NCI-H2171 treated with DMSO at 0.1 percent for 48 hours (cell line): ENCODE measurements around the gene NOTCH4.
A peak's percentile ranks its signal among the peaks of the same experiment; 100 is the strongest.
"Not testable (repeated sequence)": the region's sequence is repeated elsewhere in the genome, so short reads cannot be mapped to it uniquely, and the experiment has no call there.

Source experiments
- DNase-seq: peaks from one replicate; lab custom pipeline; 2025; lab: John Stamatoyannopoulos, UW

Gene NOTCH4

GRCh38 chr6:32218167-32218566, 5.7 kb downstream of the NOTCH4 start:
- DNase-seq = no peak

GRCh38 chr6:32216998-32217397, 6.9 kb downstream of the NOTCH4 start:
- DNase-seq = no peak

- no peak for DNase-seq
These were observed 7.6 kb downstream of the NOTCH4 start for GRCh38 chr6:32216285-32216684.

- no peak for DNase-seq
These were observed 8.2 kb downstream of the NOTCH4 start for GRCh38 chr6:32215617-32216016.

- no peak for DNase-seq
These were observed 9.7 kb downstream of the NOTCH4 start for GRCh38 chr6:32214126-32214525.

- DNase-seq = no peak
These were observed 10.2 kb downstream of the NOTCH4 start for GRCh38 chr6:32213649-32214048.

- no peak for DNase-seq
These were observed 11.6 kb downstream of the NOTCH4 start for GRCh38 chr6:32212076-32212760.

- not testable (repeated sequence) for DNase-seq
These were observed 12.4 kb downstream of the NOTCH4 start for GRCh38 chr6:32211432-32211831.

GRCh38 chr6:32210191-32210601, 13.7 kb downstream of the NOTCH4 start:
- no peak for DNase-seq

GRCh38 chr6:32208996-32209395, 14.9 kb downstream of the NOTCH4 start:
- no peak for DNase-seq

GRCh38 chr6:32204268-32204715, 19.6 kb downstream of the NOTCH4 start:
- DNase-seq = no peak

GRCh38 chr6:32203426-32204267, 20.2 kb downstream of the NOTCH4 start:
- peak; percentile 6 for DNase-seq

- DNase-seq = no peak
These were observed 21.7 kb downstream of the NOTCH4 start for GRCh38 chr6:32202186-32202585.

GRCh38 chr6:32200711-32201475, 23.0 kb downstream of the NOTCH4 start:
- DNase-seq = no peak

GRCh38 chr6:32198866-32199265, 25.0 kb downstream of the NOTCH4 start:
- DNase-seq = no peak

GRCh38 chr6:32198345-32198696, 25.5 kb downstream of the NOTCH4 start:
- no peak for DNase-seq

- no peak for DNase-seq
These were observed 26.9 kb downstream of the NOTCH4 start for GRCh38 chr6:32196682-32197616.

- DNase-seq = peak; percentile 77
These were observed 27.8 kb downstream of the NOTCH4 start for GRCh38 chr6:32195902-32196681.

GRCh38 chr6:32195652-32195901, 28.3 kb downstream of the NOTCH4 start:
- DNase-seq = peak; percentile 99

GRCh38 chr6:32194825-32195651, 28.8 kb downstream of the NOTCH4 start:
- DNase-seq = peak; percentile 73
